GM12864 (cell line): Measurements from ENCODE around the gene SNED1.

Source experiments
- DNase-seq: peaks from one replicate; pipeline ENCODE4 v3.0.0-alpha.2; 2011; ENCODE audit warnings: low read depth
- H3K4me3 ChIP-seq: 2 replicates; pipeline ENCODE4 v1.5.1; 2011; ENCODE audit warnings: mild to moderate bottlenecking, low read depth, low read length, control low read depth
- CTCF ChIP-seq: IDR thresholded peaks from 2 replicates; pipeline ENCODE4 v1.5.1; 2011; ENCODE audit warnings: low read depth, mild to moderate bottlenecking, moderate library complexity, low read length, control low read depth, inconsistent platforms; ENCODE audit errors: missing control alignments

The SNED1 gene

DNA sequence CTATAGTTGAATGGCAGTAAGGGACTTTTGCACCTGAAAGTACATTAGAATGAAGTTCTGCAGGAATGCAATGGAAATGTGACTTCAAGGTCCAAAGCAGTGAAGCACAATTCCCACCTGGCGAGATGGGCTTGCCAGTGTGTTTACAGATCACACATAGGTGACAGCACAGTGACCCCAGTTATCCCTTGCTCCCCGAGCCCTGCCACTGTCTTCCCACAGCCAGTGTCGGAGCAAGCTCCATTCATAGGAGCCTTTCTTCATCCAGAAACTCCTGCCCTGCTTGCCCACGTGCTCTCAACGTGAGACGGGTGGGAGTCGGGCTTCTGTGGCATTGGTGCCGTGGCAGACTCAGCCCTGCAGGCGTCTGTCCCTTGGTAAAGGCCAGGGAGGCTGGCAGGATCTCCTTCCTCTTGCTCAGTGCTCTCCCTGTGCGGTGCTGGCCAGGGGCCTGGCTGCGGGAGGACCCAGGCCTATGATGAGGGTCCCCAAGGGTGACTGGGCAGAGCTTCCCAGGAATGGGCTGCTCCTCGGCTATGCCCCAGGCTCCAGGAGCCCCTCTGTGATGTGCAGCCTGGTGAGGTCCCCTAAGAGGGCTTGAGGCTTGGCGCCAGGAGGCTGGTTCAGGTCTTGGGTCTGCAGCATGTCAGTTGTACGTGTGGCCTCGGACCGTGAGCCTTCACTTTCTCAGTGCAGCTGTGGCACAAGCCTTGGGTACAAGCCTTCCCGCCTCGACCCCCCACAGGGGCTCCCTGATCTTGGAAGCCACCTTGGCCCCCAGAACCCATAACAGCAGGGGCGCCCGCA is 40.2 kb downstream of the SNED1 start:
- TF ChIP-seq CTCF, result no peak
- H3K4me3 ChIP-seq, result peak overlapping the region; percentile 60
- no peak for DNase-seq

GRCh38 chr2:241039416-241039815 is 41.0 kb downstream of the SNED1 start:
- no peak for TF ChIP-seq CTCF
- DNase-seq, result no peak
- H3K4me3 ChIP-seq, result no peak overlapping the region

DNA sequence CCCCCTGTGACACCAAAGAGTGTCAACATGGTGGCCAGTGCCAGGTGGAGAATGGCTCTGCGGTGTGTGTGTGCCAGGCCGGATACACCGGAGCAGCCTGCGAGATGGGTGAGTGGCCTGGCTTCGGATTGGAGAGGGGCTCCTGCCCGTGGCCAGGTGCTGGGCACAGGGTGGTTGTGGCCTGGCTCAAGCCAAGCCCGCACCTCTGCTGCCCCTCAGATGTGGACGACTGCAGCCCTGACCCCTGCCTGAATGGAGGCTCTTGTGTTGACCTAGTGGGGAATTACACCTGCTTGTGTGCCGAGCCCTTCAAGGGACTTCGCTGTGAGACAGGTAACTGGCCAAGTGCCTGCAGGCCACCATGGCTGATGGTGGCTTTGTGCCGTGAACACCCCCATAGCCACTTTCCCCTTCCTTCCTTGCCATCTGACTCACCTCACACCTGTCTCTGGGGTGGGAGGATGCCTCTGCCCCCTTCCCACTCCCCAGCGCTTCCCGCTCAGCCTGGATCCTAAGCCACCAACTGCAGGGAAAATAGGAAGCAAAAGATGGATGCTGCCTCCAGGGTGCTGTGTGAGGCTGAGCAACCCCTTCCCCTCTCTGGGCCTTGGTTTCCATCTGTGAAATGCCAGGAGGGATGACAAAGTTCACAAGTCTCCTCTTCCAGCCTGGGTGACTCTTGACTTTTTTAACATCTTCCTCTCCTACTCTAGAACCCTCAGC is 41.8 kb downstream of the SNED1 start:
- TF ChIP-seq CTCF, result no peak
- no peak overlapping the region for H3K4me3 ChIP-seq
- no peak for DNase-seq

- no peak for TF ChIP-seq CTCF
- peak; percentile 80 for DNase-seq
- H3K4me3 ChIP-seq, result no peak overlapping the region
Measured at GRCh38 chr2:241041589-241042158, 43.3 kb downstream of the SNED1 start.

DNA sequence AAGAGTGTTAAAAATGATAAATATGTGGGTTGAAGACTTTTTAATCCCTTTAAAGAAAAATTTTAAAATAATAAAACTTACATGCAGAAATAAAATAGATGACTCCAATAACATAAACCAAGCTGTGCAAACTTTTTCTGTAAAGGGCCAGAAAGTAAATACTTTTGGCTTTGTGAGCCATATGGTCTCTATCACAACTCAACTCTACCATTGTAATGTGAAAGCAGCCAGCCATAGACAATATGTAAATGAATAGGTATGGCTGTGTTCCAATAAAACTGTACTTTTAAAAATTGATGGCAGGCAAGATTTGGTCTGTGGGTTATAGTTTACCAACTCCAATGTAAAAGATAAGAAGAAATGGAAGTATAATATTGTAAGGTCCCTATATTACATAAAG is 45.2 kb downstream of the SNED1 start:
- TF ChIP-seq CTCF, result no peak
- DNase-seq, result no peak
- no peak overlapping the region for H3K4me3 ChIP-seq

- no peak for TF ChIP-seq CTCF
- no peak overlapping the region for H3K4me3 ChIP-seq
- DNase-seq, result no peak
Measured at GRCh38 chr2:241047253-241048010, 49.0 kb downstream of the SNED1 start.
